GM18861 (cell line): ENCODE results near the gene FRMPD1.
A peak's percentile ranks its signal among the peaks of the same experiment; 100 is the strongest.
"Not testable (repeated sequence)": the region's sequence is repeated elsewhere in the genome, so short reads cannot be mapped to it uniquely, and the experiment has no call there.

ENCODE experiments used
- ATAC-seq: cut with Tn5 transposase; IDR thresholded peaks from one replicate; pipeline ENCODE4 v1.9.1; 2021; ENCODE audit not compliant: unreplicated experiment

The FRMPD1 gene

DNA sequence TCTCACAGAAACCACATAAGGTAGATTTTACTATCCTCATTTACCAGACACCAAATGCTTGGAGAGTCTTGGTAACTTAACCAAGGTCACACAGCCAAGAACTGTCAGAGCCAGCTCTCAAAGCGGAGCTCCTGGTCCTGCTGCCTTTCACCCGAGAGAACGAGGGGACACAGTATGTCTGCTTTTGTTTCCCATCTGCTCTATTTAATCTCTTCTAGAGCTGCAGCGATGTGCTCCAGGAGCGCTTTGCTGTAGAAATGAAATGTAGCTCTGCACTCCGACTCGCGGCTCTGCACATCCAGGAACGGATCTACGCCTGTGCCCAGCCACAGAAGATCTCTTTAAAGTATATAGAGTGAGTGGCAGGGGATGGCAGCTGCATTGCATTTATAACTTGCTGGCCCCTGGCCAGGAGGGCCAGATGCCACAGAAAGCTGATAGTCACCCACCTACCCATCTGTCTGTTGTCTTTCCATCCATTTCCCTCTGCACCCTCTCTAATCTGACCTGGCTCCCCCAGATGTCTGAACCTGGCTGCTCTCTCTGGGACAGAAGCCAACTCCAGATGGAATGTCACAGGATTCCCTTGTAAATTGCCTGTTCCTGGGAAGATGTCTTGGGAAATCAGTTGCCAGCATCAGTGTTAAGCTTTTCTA is 81.5 kb downstream of the FRMPD1 start:
- ATAC-seq = no peak

DNA sequence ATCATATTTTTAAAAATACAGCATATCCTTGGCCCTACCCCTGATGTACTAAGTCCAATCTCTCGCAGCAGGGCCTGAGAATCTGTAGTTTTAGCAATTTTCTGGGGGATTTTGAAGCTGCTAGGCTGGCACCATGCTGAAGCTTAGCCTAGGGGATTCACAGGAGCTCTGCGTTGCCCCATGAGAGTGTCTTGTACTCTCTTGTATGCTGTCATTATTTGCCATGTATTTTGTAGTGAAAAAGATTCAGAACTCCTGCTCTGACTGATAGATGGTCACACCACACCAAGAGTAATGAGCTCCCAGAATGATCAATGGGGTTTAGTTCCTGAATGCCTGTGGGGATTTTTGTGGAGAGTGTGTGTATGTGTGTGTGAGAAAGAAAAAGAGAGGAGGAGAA is 82.2 kb downstream of the FRMPD1 start:
- no peak for ATAC-seq

- no peak for ATAC-seq
Measured at GRCh38 chr9:37739222-37739621, 88.5 kb downstream of the FRMPD1 start.

- ATAC-seq = no peak
Measured at GRCh38 chr9:37740128-37740527, 89.4 kb downstream of the FRMPD1 start.

GRCh38 chr9:37740631-37741328 is 90.0 kb downstream of the FRMPD1 start:
- no peak for ATAC-seq

DNA sequence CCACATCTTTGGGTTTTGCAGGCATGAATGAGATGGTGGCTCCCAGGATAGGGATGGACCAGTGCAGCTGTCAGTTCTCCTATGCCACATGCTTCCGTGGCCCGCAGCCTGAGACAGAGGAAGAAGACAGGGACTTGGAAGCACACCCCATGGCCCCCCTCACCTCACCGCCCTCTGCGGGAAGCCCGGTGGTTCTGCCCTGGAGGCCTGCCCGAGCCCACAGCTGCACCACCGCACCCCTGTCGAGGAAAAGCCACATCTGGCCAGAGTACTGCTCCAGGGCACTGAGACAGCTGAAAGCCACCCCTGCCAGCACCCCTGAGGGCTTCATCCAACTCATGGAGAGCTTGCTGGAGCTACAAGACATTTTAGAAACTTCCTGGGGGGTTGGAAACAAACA is 95.2 kb downstream of the FRMPD1 start:
- no peak for ATAC-seq

DNA sequence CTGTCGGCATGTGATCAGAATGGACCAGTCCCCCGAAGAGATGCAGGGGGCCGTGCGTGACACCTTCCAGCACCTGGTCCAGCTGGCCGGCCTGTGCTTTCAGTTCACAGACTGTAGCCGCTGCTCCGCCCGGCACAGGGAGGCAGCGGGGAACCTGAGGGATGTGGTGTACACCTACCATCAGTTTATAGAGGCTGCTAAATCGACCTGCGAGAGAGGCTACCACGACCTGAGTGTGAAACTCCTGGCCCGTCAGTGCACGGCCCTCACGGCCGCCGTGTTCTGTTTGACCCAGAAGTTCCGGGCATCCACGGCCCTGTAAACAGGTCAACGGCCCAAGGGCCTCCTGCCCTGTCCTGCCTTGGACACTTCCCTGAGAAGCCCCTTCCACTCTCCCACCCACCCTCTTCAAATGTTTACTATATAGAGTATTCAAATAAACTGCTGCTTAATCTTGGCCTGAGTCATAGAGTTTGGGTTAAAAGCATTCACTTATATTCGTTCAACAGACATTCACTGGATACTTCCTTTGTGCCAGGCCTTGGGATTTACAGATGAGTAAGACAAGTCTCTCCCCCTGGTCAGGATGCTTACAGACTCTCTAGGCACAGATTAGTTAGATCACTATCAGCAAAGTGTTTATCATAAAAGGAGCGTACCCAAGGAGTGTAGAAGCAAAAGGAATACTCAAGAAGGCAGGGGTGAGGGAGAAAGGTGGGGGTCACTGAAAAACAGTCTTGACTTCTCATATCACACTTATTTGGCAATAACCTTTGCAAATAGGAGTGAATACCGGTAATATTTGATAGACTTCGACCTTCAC is 95.9 kb downstream of the FRMPD1 start:
- ATAC-seq = no peak

GRCh38 chr9:37747271-37747753 is 96.6 kb downstream of the FRMPD1 start:
- peak; percentile 66 for ATAC-seq

DNA sequence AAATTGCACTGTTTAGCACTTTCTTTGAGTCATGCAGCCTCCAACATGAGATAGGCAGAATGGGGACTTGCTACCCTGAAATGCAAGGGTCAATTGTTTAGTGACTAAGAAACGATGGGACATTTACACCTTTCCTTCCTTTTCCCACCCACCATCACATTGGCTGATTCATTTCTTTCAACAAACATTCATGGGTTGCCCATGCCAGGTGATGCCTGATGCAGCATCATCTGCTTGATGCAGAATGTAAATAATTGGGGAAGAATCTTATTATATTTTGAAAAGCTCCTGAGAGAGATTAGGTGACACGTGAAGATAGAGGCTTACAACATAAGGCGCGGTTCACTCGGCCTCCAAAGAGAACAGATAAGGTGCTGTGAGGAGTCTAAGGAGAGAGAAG is 98.4 kb downstream of the FRMPD1 start:
- no peak for ATAC-seq

DNA sequence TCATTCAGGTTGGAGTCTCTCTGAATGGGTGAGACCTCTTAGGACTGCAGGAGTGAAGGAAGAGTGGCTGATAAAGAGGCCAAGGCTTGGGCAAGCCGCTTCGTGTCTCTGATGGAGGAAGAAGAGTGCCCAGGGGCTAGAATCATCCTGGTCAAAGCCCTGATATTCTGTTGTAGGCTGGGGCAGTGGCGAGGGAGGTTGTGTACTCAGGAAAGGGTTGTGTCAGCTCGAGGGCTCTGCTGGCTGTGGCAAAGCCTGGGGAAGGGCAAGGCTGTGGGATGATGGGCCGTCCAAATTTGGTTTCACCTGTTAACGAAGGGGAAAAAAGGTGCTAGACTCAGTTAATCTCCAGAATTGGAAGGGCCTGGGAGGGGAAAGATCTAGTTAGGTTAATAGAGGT is 100.4 kb downstream of the FRMPD1 start:
- ATAC-seq = no peak

DNA sequence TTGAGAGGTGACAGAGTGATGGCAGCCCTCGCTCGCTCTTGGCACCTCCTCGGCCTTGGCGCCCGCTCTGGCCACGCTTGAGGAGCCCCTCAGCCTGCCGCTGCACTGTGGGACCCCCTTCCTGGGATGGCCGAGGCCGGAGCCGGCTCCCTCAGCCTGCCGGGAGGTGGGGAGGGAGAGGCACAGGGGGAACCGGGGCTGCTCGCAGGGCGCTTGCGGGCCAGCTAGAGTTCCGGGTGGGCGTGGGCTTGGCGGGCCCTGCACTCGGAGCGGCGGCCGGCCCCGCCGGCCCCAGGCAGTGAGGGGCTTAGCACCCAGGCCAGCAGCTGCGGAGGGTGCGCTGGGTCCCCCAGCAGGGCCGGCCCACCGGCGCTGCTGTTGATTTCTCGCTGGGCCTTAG is 101.0 kb downstream of the FRMPD1 start:
- ATAC-seq = not testable (repeated sequence)

DNA sequence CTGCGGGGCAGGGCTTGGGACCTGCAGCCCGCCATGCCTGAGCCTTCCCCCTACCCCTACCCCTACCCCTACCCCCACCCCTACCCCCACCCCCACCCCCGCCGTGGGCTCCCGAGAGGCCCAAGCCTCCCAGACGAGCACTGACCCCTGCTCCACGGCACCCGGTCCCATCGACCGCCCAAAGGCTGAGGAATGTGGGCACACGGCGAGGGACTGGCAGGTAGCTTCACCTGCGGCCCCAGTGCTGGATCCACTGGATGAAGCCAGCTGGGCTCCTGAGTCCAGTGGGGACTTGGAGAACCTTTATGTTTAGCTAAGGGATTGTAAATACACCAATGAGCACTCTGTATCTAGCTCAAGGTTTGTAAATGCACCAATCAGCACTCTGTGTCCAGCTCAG is 101.4 kb downstream of the FRMPD1 start:
- ATAC-seq = not testable (repeated sequence)

DNA sequence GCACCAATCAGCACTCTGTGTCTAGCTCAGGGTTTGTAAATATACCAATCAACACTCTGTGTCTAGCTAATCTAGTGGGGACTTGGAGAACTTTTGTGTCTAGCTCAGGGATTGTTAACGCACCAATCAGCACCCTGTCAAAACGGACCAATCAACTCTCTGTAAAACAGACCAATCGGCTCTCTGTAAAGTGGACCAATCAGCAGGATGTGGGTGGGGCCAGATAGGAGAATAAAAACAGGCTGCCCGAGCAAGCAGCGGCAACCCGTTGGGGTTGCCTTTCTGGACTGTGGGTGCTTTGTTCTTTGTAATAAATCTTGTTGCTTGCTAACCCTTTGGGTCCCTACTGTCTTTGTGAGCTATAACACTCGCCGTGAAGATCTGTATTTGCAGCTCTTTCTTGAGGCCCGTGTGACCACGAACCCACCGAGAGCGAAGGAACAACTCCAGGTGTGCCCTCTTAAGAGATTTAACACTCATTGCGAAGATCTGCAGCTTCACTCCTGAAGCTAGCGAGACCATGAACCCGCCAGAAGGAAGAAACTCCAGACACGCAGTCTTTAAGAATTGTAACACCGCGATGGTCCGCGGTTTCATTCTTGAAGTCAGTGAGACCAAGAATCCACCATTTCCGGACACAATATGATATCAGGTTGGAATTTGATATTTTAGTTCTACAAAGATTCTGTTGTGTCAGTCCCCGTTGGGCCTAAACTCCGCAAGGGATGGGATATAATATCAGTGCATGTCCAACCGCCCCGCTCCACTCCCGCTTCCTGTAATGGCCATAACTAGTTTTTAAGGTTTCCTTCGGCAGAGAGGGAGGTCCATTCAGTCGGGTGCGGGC is 102.1 kb downstream of the FRMPD1 start:
- no peak for ATAC-seq

DNA sequence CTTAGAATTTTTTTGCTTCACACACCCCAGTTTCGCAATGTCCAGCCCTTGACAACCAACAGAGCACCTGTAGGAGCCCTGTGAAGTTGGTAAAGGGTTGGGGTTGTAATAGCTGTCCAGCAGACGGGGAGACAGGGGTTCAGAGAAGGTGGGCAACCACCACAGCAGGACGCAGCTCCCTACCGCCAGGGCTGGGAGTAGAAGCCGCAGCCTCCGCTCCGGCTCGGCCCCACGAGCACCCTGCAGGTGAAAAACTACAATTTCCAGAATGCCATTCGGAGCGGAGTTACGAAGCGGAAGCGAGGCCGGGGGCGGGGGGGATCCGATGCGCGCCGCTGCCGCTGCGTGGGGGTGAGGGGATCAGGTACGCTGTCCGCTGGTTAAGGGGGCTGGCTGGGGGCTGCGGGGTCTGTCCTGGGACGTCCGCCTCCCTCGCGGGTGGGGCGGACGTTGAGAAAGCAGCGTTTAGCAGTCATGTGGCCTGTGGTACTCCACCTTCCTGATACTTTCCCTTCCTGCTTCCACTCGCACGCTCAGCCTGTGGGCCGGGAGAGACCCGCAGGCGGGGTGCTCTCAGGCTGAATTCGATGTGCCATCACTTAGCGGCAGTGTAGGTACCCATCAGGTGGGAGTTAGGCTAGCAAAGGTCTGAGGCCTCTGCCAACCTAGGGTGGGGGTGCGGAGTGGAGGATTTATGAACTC is 102.9 kb downstream of the FRMPD1 start, which contains the start of gene TRMT10B:
Gene TRMT10B (plus strand): TSS at position 317 of the 702 bp plus-strand sequence. CDS start 8,127 bp downstream, outside the sequence.
- ATAC-seq = peak; percentile 80

DNA sequence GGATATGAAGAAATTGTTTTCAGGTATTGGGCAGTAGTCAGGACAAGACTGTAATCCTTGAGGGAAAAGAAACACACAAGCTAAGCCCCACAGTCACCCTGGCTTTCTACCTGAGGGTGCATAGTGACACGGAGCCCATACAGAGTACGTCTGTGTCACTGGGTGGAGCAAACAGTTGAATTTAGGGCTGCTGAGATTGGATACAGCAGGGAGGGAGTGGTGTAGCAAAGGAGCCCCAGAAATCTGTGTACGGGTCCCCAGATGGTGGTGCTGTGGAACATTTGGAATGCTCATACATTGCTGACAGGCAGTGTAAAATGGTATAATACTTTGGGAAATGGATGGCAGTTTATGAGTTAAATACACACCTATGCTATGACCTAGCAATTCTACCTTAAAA is 108.0 kb downstream of the FRMPD1 start:
- ATAC-seq = no peak

- ATAC-seq = no peak
Measured at GRCh38 chr9:37760416-37761161, 109.8 kb downstream of the FRMPD1 start.

DNA sequence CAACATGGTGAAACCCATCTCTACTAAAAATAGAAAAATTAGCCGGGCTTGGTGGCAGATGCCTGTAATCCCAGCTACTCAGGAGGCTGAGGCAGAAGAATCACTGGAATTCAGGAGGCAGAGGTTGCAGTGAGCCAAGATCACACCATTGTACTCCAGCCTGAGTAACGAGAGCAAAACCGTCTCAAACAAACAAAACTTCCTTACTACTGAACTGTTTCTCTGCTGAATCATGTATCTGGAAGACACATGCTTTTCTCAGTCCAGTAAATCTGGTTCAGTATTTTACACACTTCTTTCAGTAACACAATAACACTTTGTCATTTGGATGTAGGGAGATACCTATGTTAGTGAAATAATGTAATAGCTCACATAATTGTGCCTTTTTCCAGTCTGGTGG is 110.8 kb downstream of the FRMPD1 start:
- ATAC-seq = no peak

DNA sequence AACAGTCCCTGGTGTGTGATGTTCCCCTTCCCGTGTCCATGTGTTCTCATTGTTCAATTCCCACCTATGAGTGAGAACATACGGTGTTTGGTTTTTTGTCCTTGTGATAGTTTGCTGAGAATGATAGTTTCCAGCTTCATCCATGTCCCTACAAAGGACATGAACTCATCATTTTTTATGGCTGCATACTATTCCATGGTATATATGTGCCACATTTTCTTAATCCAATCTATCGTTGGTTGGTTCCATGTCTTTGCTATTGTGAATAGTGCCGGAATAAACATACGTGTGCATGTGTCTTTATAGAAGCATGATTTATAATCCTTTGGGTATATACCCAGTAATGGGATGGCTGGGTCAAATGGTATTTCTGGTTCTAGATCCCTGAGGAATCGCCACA is 114.5 kb downstream of the FRMPD1 start:
- not testable (repeated sequence) for ATAC-seq

GRCh38 chr9:37769306-37769705 is 118.6 kb downstream of the FRMPD1 start:
- ATAC-seq = no peak
